ENCODE data around the gene ATP6V1F.

Gene ATP6V1F, protein sequence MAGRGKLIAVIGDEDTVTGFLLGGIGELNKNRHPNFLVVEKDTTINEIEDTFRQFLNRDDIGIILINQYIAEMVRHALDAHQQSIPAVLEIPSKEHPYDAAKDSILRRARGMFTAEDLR

DNA sequence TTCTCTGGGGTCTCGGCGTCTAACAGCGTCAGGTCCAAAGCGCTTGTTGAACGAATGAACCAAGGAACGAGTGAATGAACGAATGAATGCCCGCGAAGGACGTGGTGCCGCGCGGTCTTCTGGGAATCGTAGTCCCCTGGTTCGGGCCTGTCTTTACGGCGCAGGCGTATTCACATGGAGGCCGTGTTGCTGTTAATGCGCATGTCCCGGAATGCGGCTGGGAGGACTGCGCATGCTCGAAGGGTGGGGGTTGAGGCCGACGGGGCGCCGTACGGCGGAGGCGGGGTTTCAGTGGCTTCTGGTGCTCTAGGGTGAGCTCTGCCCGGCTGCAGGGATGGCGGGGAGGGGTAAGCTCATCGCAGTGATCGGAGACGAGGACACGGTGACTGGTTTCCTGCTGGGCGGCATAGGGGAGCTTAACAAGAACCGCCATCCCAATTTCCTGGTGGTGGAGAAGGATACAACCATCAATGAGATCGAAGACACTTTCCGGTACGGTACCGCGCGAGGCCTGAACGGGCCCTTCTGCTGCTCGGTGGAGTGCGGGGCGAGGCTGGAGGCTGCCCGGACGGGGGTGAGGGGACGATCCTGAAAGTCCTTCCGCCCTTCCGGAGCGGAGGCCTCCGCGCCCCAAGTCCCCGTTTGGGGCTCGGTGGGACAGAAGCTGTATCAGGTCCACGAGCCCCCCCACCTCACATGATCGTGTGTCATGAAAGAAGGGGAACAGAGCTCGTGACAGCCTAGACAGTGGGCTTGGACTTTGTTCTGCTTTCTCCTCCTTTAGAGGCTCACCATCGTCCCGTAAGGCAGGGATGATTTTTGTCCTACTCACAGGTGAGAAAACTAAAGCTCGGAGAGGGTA is at the start of gene ATP6V1F:
Gene ATP6V1F (plus strand): TSS at position 286 of the 862 bp plus-strand sequence. CDS start 49 bp downstream, at position 335.
- in situ Hi-C loops (cut with MboI; ENCODE audit: low sequenced_read_pairs) = no loop called here

DNA sequence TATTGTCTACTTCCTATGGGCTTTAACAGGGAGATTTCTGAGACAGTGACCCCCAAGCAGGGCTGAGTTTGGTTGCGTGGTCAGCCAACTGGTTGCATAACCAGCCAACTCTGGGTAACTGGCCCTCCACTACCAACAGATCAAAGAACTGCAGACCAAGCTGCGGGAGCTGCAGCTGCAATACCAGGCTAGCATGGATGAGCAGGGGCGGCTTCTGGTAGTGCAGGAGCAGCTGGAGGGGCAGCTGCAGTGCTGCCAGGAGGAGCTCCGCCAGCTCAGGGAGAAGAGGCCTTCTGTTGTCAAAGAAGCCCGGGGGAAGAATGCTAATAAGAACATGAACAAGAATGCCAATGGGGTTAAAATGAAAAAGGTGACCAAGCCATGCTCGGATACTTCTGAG is 48.2 kb upstream of the ATP6V1F start:
- in situ Hi-C loops (cut with MboI; ENCODE audit: low sequenced_read_pairs) = no loop called here

DNA sequence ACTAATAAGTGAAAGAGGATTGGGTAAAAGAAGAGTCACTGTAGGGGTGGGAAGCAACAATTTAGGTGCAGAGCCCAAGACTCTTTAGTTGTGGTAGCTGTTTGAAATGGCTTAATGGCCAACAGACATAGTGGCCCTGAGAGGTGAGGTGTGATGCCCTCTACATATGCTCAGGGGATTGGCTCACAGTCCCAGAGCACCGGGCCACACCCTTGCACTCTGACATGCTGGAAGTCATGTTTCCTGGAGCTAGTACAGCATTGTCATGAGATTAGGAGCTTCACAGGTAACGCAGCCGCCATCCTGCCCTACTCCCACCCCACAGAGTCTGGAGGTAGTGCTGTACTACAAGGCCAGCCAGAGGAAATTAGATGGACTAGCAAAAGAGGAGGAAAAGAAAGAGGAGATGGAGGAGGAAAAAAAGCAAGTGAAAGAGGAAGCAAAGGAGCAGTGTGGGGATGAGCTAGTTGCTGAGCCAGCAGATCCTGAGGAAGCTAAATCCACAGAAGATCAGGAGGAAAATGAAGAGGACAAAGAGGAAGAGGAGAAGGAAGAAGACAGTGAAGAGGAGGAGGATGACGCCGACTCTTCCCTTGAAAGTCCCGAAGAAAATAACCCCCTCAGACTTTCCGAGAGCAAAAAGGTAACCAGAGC is 47.2 kb upstream of the ATP6V1F start:
- in situ Hi-C loops (cut with MboI; ENCODE audit: low sequenced_read_pairs) = no loop called here

DNA sequence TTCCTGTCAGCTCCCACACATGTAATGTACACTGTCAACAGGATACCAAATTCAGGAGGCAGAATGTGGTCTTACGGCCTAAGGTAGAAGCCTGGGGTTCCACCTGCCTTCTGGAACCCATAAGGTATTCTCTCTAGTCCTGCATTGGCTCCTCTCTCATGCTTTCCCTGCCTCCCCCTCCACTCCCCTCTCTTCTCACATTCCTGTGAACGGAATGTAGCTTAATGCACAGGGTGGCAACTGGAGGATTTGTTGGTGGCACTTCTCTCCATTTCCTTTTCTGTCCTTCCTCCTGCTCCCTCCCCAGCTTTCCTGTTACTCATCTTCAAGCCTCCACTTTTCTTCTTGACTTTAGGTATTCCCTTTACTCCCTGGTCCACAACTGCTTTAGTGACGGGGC is 44.0 kb upstream of the ATP6V1F start:
- in situ Hi-C loops (cut with MboI; ENCODE audit: low sequenced_read_pairs) = no loop called here

DNA sequence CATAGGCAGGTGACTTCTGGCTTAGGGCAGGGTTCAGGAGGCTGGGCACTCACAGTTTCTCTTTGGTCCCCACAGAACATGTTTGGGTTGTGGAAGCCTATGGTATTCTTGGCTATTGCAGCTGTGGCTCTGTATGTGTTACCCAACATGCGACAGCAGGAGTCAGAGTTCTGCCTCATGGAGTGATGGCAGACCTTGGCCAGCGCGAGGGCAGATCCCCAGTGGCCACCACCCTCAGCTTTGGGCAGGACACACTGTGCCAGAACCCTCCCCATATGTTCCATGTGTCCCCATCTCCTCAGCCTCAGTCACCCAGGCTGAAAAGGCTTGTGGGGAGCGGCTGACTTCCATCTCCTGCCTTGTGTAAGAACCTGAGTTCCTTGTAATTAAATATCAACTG is 40.9 kb upstream of the ATP6V1F start:
- in situ Hi-C loops (cut with MboI; ENCODE audit: low sequenced_read_pairs) = no loop called here

DNA sequence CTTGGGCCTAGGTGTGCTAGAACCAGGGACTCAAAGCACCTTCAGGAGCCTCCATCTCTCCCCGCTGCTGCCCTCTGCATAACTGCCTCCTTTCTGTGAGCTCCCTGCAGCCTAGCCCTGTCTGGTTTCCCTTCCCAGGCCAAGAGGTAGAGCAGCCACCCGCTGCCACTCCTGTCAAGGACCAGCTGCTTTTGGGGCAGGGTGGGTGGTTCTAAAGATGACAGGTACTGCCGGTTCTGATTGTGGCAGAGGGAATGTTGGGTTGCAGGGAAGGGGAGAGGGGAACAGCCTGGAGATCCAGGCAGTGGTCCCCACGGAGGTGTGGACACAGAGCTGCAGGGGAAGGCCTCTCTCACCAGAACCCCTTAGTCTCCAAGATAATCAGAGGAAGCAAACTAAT is 36.1 kb upstream of the ATP6V1F start:
- in situ Hi-C loops (cut with MboI; ENCODE audit: low sequenced_read_pairs) = no loop called here

DNA sequence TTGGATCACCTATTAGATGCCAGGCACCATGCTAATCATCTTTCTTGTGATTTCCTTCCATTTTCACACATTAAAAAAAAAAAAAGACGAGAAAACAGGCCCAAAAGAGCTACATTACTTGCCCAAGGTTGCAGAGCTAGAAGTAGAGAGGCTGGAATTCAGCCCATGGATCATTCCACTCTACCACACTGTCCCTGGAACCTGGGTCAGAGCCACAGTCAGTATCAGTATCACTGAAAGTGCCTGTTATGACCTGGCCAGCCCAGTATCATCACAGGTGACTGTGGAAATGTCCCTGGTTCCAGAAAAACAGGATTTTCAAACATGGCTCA is 35.8 kb upstream of the ATP6V1F start:
- in situ Hi-C loops (cut with MboI; ENCODE audit: low sequenced_read_pairs) = no loop called here

DNA sequence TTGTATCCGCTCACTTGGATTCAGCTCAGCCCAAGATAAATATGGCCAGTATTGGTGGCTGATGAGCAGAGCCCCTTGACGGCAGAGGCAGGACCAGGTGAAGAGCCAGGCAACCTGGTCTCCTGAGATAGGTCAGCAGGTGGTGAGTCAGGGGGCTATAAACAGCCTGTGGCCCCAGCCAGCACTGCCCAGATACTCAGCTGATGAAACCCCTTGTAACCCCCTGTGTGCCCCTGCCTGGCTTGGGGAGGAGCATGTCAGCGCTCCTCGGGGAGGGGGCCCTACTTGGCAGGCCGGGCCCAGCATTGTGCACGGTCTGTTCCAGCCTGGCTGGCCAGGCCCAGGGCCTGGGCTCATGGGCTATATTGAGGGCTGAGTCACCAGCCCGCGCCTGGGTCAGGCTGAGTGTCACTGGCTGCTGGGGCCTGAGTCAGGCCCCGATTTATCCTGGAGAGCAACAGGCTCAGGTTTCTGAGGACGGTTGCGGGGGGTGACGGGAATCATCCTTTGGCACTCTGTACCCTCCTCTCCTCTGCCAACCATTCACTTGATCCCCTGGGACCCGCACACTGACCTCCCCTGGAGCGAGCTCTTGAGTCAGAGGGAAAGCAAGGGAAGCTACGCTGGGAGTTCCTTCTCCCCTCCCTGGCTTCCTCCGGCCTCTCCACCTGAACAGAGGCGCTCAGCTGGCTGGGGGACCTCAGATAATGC is 35.3 kb upstream of the ATP6V1F start:
- in situ Hi-C loops (cut with MboI; ENCODE audit: low sequenced_read_pairs) = no loop called here

DNA sequence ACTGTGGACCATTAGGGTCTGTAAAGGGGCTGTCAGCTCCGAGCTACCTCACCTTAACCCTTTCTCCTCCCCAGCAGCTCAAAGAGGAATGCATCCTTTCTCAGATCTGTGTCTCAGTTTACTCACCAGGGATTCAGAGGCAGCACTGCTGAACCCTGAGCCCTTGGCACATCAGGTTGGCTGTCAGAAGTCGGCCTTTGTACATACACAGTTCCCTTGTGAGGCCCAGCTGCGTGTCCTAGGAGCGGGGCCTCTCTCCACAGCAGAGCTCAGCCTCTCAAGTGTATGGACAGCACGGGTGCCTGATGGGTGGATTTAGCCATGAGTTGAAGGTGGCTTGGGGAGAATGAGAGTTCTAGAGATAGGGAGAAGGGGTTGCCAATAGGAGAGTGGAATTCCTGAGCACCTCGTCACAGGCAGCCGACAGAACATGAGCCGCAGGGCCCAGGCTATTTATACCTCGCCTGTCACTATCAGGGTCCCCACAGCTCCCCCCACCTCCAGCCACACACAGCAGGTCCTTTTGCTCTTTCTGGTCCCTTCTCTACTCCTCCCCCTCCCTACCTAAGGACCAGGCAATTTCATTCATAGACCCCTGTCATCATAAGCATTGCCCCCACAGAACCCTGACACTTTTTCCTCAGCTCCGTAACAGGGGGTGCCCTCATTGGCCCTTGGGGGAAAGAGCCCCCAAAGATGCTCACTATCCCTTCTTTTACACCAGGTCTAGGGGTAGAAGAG is 34.5 kb upstream of the ATP6V1F start:
- in situ Hi-C loops (cut with MboI; ENCODE audit: low sequenced_read_pairs) = no loop called here

DNA sequence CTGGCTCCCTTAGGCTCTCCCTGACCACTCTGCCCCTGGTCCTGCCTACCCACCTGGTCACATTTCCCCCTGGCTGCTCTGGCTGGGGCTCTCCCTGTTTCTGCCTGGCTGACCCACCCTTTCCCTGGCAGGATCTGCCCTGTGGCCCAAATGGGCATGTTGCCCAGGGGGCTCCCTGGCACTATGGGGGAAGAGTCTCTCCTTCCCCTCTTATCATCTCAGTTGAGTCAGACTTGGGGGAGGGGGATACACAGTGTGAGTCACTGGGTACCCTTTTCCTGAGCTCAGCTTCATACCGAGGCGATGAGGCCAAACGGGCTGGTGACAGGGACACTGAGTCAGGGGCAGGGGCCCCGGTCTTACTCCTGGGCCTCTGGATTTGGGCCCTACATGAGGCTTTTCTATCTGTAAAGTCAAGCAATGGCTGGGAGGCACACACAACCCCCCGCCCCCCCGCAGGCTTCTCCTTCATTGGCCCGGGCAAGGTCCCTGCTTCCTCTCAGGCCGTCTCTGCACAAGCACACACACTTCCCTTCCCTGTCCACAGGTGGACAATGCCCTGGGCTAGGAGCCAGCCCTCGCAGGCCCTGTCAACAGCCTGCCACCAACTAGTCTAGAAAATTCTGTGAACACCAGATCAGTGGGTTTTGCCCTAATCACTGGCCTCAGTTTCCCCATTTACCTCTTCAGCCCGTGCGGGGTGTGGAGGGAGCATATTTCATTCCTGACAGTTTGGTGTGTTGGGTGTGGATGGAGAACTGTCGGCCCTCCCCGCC is 33.1 kb upstream of the ATP6V1F start:
- in situ Hi-C loops (cut with MboI; ENCODE audit: low sequenced_read_pairs) = no loop called here

DNA sequence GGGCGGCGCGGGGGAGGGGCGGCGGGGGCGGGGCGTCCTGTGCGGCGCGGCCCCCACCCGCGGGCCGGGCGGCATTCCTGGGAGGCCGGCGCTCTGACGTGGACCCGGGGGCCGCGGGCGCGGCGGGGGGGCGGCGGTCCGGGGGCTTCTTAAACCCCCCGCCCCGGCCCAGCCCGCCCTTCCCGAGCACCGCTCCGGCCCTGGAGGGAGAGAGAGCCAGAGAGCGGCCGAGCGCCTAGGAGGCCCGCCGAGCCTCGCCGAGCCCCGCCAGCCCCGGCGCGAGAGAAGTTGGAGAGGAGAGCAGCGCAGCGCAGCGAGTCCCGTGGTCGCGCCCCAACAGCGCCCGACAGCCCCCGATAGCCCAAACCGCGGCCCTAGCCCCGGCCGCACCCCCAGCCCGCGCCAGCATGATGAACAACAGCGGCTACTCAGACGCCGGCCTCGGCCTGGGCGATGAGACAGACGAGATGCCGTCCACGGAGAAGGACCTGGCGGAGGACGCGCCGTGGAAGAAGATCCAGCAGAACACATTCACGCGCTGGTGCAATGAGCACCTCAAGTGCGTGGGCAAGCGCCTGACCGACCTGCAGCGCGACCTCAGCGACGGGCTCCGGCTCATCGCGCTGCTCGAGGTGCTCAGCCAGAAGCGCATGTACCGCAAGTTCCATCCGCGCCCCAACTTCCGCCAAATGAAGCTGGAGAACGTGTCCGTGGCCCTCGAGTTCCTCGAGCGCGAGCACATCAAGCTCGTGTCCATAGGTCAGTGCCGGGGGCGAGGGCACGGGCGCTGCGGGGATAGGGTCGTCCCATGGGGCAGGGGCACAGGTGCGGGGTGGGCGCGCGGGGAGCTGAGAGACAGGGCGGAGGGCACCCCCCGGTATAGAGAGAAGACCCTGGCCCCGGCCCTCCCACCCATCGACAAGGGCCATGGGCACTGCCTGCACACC is 32.2 kb upstream of the ATP6V1F start, which contains the start of gene FLNC:
Gene FLNC (plus strand): TSS at position 176 of the 947 bp plus-strand sequence. CDS start 232 bp downstream, at position 408.
- in situ Hi-C loops (cut with MboI; ENCODE audit: low sequenced_read_pairs) = no loop called here

DNA sequence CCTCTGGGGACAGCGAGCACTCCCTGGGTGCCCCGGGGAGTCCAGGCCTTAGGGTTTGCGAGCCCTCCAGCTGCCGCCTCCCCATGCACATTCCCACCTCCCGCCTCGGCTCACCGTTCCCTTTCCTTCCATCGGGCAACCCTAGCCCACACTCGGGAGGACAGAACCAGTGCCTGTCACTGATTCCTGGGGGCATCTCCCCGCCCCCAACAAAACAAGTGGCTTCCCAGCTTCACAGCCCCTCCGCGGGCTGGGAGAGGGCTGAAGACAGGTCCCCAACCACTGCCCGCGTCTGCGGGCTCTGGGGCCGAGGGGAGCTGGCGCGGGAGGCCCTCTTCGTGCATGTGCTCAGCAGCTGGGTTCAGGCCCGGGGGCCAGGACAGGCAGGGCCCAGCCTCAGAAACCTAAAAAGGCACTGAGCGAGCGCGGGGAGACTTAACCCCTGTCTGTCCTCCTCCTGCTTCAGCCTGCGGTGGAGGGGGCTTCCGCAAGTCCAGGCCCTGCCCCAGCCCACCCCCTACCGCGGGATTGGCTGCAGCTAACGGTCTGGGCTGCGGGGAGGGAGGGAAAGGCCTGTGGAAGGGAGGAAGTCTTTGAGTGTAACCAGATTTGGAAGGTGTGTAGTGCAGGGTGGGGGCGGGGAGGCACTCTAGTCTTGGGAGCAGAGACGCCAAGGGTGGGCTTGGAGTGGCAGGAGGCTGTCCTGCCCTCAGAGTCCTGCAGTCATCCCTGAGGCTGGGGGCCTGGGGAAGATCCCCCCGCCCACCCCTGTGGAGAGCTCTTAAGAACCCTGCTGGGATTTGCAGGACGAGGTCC is 31.3 kb upstream of the ATP6V1F start:
- in situ Hi-C loops (cut with MboI; ENCODE audit: low sequenced_read_pairs) = no loop called here

DNA sequence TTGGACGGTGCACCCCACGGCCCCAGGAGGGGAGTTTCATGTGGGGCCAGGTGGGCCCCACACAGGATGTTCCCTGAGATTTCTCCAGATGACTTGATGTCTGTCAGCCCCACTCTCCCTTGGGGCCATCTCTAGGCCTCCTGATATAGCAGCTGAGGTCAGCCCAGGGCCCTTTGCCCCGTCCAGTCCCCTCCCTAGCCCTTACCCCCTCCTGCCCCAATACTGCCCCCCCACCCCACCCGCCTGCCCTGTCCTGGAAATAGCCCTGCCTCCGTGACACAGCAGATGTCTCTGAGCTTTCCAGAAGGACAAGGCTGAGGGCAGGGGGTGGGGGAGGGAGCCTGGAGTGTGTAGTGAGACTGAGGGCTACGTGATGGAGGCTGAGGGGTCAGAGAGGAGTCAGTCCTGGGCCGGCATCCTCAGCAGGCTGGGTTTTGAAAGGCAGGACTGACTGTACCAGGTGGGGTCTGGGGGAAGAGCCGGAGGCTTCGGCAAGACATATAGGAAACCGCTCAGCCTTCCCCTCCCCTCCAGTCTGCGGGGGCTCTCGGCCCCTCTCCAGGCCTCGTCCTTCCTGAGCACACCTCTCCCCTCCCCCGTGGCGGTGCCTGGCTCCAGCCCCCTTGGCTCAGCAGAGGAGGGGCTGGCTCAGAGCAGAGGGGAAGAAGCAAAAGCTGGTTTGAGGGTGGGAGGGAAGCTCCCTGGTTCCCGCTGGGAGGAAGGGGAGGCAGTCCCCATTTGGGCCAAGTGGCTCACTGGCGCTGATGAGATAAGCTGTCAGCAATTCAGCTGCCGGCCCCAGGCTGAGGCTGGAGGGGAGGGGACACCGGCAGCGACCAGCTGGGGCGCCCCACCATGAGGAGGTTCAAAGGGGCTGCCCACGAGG is 30.4 kb upstream of the ATP6V1F start:
- in situ Hi-C loops (cut with MboI; ENCODE audit: low sequenced_read_pairs) = no loop called here

DNA sequence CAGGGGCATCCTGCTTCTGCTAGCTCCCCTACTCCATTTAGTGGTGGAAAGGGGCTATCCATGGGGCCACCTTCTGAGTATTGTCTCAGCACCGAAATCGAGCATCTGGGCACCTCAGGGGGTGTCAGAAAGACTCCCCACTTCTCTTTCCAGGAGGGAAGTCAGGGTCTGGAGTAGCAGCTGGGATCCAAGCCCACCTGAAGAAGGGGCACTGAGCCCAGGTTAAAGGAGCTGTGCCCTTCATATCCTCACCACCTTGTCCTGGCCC is 29.8 kb upstream of the ATP6V1F start:
- in situ Hi-C loops (cut with MboI; ENCODE audit: low sequenced_read_pairs) = no loop called here

DNA sequence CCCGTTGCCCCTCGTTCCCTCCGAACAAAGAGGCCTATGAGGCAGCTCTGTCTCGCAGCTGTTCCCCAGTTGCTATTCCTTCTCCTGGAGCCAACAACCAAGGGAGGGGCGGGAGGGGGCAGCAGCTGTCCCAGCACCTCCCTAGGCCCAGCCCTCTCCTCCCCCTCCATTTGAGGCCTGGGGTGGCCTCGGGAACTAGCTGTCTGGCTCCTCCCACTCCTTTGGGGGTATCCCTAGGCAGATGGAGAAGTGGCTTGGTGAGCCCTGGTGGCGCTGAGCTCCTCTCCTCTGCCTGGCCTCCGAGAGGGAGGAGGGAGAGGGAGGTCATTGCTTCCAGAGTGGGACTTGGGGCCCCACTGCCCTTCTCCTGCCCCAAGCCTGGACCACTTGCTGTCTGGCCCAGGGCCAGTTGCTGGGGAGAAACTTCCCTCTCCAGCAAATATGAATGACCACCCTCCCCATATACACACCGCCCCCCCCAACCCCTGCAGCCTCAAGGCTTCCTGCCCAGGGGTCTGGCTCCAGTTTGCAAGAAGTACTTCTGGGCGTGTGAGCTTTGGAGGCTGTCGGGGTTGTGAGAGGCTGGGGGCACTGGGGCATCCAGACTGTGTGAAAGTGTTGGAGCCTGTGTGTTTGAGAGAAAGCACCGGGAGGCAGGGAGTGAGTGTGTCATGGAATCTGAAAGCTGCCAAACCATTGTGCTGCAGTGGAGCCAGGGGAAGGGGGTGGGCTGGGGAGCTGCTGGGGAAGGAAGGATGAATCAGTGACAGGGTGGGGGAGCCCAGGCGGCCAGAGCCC is 29.3 kb upstream of the ATP6V1F start:
- in situ Hi-C loops (cut with MboI; ENCODE audit: low sequenced_read_pairs) = no loop called here

DNA sequence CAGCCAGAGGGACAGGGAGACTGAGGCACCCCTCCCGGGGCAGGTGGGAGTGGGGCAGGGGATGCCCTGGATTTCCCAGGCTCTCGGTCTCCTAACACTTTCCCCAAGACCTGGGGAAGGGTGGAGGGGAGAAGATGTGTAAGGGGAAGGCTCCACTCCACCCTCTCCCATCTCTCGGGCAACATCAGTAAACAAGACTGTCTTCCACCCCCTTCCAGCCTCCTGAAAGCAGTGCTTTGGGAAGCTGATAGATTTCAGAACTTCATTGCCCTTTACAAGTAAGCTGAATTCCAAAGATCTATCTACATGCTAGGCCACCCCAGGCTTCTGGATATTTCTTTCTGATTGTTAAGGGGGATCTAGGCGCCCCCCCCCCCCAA is 28.7 kb upstream of the ATP6V1F start:
- in situ Hi-C loops (cut with MboI; ENCODE audit: low sequenced_read_pairs) = no loop called here
